HG03558 (cell line): ENCODE results near the gene CHST8.
"Not testable (repeated sequence)": the region's sequence is repeated elsewhere in the genome, so short reads cannot be mapped to it uniquely, and the experiment has no call there.

Source experiments
- ATAC-seq: cut with Tn5 transposase; IDR thresholded peaks from one replicate; pipeline ENCODE4 v1.9.1; 2021; ENCODE audit warnings: moderate number of reproducible peaks; ENCODE audit not compliant: unreplicated experiment; ENCODE audit errors: extremely low read depth

Gene CHST8, protein sequence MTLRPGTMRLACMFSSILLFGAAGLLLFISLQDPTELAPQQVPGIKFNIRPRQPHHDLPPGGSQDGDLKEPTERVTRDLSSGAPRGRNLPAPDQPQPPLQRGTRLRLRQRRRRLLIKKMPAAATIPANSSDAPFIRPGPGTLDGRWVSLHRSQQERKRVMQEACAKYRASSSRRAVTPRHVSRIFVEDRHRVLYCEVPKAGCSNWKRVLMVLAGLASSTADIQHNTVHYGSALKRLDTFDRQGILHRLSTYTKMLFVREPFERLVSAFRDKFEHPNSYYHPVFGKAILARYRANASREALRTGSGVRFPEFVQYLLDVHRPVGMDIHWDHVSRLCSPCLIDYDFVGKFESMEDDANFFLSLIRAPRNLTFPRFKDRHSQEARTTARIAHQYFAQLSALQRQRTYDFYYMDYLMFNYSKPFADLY

DNA sequence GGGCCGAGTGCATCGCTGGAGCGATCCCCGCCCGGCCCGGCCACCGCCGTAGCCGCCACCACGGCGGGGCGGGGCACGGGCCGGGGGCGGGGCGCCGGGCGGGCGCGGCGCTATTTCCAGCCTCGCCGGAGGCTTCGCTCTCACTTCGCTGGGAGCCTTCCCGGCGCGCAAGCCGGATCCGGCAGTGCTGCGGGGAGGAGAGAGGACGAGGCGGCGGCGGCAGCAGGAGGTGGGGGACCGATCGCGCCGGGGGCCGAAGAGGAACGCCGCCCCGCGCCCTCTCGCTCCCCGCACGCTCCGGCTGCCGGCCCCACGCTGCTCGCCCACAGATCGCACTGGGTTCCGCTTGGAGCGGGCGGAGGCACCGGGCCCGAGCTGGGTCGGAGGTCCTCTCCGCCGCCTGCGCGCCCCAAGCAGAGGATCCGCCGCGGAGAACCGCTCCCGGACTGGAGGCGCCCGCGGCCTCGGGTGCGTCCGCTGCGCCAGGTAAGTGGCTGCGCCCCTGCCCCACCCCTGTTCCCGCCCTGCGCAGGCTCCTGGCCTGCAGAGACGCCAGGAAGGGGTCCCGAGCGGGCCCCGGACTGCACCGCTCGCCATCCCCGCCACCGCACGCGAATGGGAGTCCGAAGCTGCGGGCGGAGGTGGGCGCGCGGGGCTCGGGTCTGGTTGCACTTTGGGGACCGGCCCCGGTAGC lies at the start of gene CHST8:
TSS of gene CHST8 (plus strand) at position 143 of the 694 bp plus-strand sequence. CDS start 67,309 bp downstream, outside the sequence.
- ATAC-seq: no peak

DNA sequence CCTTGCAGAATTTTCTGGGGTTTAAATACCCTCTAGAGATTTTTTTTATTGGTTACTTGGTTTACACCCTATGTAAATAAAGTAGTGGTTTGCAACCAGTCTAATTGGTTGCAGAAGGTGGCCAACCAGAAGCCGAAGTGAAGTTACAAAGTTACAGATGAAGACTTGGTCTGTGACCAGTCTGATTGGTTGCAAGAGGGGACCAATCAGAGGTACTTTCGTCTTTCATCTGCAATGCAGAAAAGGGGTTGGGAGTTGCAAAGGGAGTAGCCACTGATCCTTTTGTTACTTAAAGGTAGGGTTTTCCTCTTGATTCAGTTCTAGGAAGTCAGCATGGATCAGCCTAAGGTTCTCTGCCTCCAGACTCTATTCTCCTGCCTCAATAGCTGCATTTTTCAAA lies 48.8 kb upstream of the CHST8 start:
- no peak for ATAC-seq

DNA sequence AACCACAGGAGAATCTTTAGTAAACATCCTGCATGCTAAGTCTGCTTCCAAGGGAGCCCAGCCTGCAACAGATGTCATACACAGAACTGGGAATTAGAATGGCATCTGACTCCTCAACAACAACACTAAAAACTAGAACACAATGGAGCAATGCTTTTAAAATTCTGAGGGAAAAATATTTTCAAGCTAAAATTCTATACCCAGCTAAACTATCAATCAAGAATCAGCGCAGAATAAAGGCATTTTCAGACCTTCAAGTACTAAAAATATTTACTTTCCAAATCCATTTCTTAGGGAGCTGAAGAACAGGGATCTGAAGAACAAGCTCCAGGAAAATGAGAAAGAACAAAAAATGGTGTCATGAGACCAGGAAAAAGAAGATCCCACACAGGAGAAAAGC lies 46.9 kb upstream of the CHST8 start:
- no peak for ATAC-seq

DNA sequence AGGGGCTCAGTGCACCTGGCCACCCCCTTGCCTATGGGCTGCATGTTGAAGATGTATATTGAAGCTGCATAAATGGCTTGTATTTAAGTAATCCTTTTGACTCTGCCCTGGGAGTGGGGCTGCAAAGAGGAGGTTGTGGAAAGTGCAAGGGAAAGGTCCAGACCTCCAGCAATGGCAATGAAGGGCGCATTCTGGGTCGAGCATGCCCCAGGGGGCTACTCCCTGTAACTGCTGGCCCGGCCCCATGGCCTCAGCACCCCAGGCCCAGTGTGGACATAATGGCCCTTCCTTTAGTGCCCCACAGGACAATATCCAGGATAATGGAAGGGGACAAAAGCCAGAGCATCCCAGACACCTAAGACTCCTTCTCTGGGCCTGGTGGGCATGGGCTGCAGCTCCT lies 43.1 kb upstream of the CHST8 start:
- no peak for ATAC-seq

DNA sequence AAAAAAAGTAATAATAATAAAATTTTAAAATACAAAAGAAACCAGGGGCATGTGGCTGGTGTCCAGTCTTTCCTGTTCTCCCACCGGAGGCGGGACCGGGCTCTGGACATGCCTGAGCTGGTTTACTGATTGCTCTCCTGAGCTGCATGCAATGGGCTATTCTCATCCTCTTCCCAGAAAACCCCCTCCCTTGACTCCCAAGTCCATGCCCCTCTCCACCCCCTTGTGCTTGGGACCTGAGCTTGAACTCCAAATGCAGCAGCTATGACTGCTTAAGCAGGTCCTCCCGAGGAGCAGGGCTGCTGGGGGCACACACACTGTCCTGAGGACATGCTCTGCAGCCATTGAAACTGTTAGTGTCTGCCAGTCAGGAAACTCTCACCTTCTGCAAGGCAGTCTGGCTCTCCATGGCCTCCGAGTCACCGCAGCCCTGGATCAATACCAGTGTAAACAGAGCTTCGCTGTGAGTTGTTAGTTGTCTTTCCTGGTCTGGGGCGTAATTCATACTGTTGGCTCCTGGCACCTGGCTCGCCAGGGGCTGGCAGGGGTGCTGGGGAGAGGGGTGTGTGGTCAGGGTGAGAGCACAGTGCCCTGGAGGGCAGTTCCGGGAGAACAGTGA lies 41.6 kb upstream of the CHST8 start:
- ATAC-seq: no peak

DNA sequence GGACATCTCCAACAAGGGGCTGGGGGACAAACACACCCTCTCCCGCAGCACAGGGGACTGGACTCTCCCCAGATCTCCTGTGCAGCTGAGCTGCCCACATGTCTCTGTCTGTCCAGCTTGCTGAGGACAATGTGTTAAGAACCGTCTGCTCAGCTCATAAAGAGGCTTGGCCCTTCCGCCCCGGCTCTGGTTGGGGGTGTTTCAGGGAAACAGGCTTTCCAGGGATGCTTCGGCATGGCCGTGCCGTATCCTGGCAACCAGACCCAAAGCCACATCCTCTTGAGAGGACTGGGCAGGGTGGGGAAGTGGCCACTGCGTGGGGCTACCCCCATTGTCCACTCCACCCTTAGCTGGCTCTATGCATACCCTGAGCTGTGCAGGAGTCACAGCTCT lies 41.1 kb upstream of the CHST8 start:
- no peak for ATAC-seq

DNA sequence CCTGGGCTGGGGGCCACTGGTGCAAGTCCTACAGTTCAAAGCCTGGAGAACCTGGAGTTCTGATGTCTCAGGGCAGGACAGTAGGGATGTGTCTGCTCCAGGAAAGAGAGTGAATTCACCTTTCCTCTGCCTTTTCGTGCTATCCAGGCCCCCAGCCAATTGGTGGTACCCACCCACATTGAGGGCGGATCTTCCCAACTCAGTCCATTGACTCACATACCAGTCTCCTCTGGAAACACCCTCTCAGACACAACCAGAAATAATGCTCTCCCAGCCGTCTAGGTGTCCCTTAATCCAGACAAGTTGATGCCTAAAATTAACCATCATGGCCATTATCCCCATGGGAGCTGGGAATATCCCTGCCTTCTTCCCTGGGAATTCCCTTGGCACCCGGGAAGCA lies 38.8 kb upstream of the CHST8 start:
- no peak for ATAC-seq

DNA sequence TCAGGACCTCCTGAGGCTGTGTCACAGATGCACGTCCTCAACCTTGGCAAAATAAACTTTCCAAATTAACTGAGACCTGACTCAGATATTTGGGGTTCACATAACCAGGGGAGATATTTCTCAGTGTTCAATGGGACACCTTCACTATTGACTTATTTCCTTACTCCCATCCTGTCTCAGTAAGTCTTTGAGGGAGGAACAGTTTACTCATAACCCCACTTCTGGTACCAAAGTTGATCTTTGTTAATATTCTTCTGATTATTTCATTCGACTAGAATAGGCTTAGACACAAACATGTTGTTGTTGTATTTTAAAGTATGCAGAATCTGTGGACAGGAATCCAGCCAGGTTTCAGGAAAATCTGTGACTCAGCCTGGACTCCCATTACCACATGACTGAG lies 34.6 kb upstream of the CHST8 start:
- ATAC-seq: no peak

DNA sequence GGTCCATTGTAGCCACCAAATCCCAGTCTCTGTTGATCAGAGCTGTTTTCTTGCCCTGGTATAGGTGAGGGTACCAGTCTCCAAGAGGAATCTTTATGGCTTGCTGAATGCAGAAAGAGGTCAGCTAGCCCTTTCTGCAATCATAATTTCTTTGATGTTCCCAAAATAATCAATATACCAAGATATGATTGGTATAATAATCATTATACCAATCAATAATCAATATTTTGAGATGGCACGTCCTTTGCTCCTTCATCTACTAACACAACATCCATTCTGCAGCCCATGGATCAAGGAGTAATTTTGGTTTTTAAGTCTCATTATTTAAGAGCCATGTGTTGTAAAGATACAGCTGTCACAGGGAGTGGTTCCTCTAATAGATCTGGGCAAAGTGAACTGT lies 31.5 kb upstream of the CHST8 start:
- ATAC-seq: no peak

DNA sequence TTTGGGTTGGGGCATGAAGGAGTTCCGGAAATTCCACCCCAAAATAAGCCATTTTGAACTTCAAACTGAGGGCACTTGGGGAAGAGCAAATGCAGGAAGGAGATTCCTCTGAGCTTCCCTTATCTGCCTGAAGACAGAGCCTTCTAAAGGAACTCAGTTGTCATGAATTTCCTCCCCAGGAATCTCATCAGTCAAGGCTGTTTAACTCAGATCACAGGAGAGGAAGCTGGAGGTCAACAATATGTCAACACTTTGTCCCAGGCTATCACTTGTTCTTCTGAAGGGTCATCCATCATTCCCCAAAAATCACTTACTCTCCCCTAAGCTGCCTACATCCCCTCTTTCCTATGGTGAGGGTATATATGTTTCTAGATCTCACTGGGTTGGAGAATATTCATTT lies 26.0 kb upstream of the CHST8 start:
- ATAC-seq: no peak

DNA sequence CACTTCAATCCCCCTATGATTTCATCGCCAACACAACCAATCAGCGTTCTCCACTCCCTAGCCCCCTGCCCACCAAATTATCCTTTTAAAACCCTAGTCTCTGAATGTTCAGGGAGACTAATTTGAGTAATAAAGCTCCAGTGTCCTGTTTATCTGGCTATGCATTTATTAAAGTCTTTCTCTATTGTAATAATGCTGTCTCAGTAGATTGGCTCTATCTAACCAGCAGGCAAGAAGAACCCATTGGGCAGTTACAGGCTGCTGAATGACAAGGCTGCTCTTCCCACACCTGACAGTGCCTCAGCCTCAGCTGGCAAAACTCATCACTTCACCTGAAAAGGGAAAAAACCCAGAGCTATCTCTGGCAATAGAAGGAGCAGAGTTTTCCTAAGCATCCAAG lies 20.2 kb upstream of the CHST8 start:
- ATAC-seq: no peak

DNA sequence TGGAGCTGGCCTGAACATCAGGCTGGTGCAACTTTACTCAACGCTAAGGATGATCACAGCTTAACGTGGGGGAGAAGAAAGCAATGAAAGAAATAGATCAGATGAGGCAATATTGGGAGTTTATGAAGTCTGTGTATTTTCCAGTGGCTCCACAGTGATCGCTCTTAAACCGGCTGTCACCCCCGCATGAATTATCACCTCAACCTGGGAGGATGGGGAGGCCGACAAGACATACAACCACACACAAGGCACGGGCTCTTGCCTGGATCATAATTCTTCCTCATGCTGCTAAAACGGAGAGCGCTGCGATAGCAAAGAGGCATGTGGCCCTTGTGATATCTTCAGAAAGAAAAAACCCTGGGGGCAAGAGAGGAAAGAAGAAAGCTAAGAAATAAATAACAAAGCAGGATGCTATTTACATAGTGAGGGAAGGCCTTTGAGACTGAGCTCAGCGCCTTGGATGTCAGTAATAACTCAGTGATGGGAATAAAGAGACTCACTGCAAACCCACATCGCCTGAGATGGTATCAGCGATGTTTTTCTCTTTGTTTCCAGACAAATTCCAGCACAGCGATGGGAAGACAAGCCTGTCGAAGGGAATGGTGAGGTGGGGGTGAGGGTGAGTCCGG lies 19.1 kb upstream of the CHST8 start:
- ATAC-seq: no peak

DNA sequence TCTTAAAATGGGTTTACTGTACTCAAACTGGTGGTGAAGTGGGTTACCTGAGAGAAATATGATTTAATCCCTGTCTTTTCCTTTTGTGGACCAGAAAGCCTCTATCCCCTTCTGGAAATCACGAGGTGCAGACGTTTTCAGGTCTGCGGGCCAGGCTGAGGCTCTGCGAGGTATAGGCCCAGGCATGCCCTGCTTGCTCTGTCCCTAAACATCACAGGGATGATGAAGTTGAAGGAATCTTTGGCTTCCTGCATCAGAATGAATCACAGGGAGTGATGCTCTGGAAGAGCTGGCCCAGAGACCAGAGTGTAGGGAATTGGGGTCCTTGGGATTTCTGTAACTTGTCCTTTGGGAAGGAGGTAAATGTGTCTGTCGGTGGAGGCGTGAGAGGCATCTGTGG lies 18.4 kb upstream of the CHST8 start:
- ATAC-seq: no peak

DNA sequence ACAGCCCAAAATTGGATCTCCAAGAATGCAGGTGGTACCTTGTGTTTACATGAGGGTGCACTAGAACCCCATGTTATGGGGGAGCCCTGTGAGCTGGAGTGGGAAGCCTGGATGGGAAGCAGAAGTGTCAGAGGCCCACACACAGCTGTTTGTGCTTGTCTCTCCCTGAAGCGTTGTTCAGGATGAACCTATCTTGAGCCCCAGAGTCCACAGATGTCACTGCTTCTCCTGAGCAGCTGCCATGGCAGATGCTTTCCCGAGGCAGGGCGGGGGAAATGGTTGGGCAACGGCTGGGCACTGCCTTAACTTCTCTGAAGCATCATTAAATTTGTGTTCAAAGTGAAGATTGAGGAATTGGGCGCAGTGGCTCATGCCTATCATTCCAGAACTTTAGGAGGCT lies 17.1 kb upstream of the CHST8 start:
- ATAC-seq: no peak

DNA sequence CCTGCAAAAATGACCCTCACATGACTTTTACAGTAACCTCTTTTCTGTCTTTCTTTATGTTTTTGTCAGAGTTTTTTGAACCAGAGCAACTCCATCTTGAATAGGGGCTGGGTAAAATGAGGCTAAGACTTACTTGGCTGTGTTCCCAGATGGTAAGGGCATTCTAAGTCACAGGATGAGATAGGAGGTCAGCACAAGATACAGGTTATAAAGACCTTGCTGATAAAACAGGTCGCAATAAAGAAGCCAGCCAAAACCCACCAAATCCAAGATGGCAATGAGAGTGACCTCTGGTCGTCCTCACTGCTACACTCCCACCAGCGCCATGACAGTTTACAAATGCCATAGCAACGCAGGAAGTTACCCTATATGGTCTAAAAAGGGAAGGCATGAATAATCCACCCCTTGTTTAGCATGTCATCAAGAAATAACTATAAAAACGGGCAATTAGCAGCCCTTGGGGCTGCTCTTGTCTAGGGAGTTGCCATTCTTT lies 15.9 kb upstream of the CHST8 start:
- ATAC-seq: not testable (repeated sequence)

DNA sequence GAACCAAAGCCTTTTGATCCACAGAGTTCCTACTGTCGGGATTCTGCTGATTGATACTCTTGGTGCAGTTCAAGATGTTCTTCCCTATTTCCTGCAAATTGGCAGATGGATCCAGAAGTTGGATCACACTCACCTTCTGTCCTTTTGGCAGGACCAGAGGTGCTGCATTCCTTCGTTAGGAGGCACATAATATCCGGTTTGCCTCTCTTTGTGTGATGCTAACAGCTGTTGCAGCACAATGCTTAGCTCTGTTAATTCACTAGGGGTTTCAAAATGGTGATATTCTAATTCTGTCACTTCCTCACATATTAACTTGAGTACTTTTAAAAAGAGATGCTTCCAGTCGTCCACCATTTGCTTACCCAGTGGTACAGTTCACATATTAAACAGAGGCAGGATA lies 15.2 kb upstream of the CHST8 start:
- ATAC-seq: no peak

DNA sequence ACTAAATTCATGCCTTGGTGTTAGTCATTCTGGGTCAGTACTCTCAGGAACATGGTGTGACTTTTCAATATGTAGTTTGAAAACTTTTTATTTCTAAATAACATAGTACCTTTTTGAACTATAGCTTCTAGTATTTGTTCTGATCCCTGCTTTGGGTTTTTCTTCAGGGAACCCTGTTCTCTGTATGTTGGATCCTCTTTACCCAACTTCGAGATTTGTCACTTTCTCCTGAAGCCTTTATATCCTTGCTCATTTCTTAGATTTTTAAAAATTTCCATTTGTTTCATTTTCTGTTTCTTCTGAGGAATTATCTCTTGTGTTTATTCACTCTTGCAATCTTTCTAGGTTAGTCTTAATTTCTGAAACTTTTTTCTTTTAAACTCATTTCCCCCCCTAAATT lies 12.4 kb upstream of the CHST8 start:
- ATAC-seq: no peak

DNA sequence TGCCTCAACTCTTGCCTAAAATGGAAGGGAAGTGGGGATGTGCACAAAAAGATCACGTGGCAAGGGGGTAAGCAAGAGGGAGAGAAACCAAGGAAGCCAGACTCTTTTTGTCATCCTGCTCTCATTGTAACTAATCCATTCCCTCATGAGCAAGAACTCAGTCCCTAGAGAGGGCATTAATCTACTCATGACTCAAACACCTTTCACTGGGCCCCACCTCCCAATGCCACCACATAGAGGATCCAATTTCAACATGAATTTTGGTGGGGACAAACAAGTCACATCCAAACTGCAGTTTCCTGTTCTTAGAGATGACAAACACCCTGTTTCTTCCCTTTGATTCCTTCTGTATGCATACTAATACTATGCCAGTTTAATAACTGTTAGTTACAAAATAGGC lies 11.2 kb upstream of the CHST8 start:
- no peak for ATAC-seq

DNA sequence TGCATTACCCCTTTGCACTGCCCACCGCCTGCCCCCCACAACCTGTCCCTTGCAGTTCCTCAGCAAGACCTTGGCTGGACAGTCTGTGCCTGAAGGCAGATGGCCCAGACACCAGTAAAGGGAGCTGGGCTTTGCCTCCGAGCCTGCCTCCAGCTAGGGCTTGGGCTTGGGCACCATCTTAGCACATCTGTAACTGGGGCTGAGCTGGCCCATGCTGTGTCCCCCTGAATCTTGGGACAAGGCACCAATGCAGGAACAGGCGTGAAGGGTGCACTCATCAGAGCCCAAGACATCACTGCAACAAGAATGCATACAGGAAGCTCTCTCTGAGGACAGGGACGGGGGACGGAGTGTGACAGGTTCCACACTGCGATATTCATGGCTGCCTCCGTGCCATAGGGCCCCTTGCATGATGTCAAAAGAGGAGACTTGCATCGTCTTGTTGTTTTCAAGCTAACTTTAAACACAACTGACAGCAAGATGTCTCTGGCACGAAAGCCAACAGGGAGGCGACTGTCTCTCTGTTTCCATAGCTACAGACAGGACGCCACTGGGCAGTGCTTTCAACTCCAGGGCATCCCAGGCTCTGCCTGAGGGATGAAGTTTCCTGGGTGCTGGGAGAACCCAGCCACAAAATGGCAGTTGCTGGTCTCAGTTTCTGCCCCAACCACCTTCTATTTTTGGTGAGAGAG lies 8.7 kb upstream of the CHST8 start:
- no peak for ATAC-seq

DNA sequence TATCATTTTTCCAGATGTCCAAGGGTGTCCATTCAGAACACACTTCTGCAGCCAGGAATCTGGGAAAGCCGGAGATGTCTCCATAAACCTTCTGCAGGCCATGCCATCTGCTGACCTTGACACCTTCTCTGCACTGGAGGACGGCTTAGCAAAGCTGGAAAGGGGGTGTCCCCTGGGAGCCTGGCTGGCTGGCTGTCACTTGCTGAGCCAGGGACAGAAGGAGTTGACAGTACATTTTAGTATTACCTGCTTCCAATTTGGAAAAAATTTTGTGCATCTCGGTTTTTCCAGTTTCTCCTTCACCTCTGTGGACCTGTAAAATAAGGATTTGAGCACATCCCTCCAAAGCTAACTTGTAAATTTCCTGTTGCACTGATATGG lies 8.1 kb upstream of the CHST8 start:
- no peak for ATAC-seq
